NCI-H2171 treated with DMSO at 0.1 percent for 48 hours (cell line): ENCODE data around the gene GPR152.
A peak's percentile ranks its signal among the peaks of the same experiment; 100 is the strongest.
"Not testable (repeated sequence)": the region's sequence is repeated elsewhere in the genome, so short reads cannot be mapped to it uniquely, and the experiment has no call there.

Experiments
- DNase-seq: peaks from one replicate; lab custom pipeline; 2025; lab: John Stamatoyannopoulos, UW

GPR152 gene

DNA sequence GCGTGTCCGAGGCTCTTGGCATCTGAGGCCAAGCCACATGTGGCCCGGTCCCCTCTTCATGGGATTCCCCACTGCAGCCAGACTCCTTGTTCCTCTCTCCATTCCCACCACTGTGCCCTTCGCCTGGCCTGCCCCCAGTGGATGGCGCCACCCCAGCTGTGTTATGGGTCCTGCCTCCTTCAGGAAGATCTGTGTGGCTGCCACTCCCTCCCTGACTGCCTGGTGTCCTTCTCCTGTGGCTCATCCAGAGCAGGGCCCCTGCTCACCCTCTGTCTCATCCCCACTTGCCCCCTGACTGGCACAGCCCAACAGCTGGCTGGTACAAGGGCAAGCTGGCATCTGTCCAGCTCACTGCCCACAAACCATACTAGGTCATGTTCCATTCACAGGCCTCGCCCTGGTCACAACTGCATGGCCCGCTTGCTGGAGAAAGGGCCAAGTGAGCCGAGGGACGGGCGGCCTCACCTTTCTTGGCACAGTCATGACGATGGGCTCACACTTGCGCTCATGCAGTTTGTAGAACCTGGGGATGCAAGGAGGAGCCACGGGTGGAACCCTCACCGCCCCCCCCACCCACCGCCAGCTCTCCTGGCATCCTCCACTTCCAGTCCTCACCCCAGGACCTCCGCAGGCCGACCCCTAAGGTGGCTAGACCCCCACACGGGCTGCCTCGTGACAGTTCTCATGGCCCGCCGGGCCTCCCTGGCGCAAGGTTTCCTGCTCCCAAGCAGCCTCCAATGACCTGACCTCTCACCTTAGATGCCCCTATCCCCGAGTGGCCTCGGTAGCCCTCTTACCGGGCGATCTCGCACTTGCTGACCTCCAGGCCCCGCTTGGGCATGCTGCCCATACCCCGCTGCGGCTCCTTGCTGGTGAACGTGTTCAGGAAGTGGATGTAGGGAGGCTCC is 13.0 kb downstream of the GPR152 start:
- DNase-seq = no peak

- DNase-seq = no peak
These were observed 14.2 kb downstream of the GPR152 start for GRCh38 chr11:67438158-67438902.

GRCh38 chr11:67437809-67438157 is 14.7 kb downstream of the GPR152 start:
- no peak for DNase-seq

- DNase-seq = no peak
These were observed 15.3 kb downstream of the GPR152 start, which contains the start of gene PTPRCAP for GRCh38 chr11:67437082-67437808. TSS of gene PTPRCAP (minus strand) at chr11:67437682. CDS start at chr11:67437619, 63 bp downstream.

DNA sequence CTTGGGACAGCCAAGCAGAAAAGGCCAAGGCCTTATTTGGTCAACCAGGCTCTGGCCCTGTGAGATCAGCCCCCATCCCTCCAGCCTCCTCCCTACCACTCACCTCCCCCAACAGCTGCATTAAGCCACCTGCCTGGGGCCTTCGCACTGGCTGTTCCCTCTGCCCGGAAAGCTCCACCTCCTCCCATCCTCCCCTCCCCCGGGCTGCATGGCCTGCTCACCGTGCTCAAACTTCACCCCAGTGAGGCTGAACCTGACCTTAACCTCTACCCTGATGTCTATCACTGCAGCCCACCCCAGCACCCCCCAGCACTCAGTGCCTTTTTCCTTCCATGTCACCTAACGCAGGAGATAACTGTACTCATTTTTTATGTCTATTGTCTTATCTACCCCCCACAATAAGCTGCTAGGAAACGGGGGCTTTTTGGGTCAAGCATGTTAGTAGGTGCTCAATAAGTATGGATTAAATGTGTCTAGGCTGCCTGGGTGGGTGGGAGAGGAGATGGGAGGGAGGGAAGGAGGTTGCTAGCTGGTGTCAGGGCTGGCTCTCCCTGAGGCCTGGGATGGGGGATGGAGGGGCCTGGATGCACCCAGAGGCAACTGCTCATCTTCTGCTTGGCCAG is 16.0 kb downstream of the GPR152 start:
- DNase-seq = no peak

GRCh38 chr11:67435727-67436458 is 16.6 kb downstream of the GPR152 start:
- DNase-seq = no peak

- no peak for DNase-seq
These were observed 17.4 kb downstream of the GPR152 start for GRCh38 chr11:67435031-67435726.

GRCh38 chr11:67434395-67434881 is 18.1 kb downstream of the GPR152 start:
- DNase-seq = no peak

DNA sequence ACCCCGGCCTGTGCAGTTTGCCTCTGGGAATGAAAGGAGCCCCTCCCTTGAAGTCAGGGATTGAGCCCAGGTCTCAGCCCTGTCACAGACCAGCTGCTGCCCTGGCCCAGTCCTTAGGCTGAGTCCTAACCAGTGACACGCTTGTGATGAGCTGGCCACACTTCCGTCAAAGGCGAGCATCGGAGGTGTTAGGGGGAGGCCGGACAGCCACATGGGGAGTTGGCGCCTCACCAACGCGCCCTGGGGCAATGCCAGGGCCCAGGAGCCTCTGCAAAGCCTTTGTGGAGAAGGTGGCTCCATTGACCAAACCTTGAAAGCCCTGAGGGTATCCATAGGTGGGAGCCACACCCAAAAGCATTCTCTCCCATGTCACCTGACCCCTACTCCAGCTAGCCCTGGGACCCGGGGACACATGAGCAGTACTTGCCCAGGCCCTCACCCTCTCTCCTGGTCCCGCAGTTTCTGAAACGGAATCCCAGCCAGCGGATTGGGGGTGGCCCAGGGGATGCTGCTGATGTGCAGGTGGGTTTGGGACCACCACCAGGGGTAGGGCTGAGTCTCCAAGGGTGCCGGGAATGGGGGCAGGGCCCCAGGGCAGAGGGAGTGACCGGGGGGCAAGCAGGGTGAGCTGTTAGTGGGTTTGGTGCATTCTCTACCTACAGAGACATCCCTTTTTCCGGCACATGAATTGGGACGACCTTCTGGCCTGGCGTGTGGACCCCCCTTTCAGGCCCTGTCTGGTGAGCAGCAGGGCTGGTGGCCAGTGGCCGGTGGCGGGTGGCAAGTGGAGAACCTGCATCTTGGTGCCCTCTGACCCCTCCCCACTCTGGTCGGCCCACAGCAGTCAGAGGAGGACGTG is 18.8 kb downstream of the GPR152 start:
- DNase-seq = no peak

- DNase-seq = no peak
These were observed 19.7 kb downstream of the GPR152 start for GRCh38 chr11:67432655-67433349.

- no peak for DNase-seq
These were observed 20.9 kb downstream of the GPR152 start for GRCh38 chr11:67431346-67432249.

DNA sequence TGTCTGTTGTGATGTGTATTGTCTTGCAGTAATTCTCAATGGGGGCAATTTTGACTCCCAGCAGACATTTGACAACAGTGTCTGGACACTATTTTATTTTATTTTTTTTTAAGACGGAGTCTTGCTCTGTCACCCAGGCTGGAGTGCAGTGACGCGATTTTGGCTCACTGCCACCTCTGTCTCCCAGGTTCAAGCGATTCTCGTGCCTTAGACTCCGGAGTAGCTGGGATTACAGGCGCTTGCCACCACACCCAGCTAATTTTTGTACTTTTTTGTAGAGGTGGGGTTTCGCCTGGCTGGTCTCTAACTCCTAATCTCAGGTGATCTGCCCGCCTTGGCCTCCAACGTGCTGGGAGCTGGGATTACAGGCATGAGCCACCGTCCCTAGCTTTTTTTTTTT is 22.8 kb downstream of the GPR152 start:
- no peak for DNase-seq

- no peak for DNase-seq
These were observed 23.4 kb downstream of the GPR152 start for GRCh38 chr11:67429038-67429668.

DNA sequence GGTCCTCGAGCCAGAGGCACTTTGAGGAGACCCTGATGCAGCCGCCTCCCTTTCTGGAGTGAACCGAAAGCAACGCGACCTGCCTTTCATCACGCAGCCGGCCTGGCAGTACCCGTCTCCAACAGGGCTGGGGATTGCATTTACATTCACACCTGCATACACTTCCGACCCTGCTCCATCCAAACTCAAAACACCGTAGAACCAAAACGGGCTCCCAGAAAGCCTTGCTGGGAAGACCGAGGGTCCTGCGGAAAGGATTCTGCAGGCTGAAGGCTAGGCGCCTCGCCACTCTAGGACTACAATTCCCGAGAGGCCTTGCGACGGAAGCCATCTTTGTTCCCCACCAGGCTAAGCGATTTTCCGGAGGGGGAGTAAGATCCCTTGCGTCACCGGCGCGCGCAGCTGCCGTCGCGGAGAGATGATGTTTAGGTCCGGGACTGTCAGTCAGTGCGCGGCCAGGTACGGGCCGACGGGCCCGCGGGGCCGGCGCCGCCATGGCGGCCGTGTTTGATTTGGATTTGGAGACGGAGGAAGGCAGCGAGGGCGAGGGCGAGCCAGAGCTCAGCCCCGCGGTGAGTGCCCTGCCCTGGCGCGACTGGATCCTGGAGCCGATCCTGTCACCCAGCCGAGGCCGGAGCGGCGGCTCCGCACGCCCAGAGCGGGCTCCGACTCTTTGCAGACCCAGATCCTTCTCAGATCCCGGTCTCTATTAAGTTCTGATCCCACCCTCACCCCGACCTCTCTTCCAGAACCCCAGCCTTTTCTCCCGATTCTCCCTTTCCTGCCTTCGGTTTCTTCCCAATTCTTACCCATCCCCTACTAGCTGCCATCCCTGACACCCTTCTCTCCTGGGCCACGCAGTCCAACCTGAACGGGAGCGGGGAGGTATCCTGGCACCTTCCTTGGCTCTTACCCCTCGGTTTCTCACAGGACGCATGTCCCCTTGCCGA is 24.2 kb downstream of the GPR152 start, which contains the start of gene RPS6KB2:
TSS of gene RPS6KB2 (plus strand) at position 443 of the 950 bp plus-strand sequence. CDS start at position 495, 52 bp downstream.
- DNase-seq = peak; percentile 96

GRCh38 chr11:67427364-67427859 is 25.1 kb downstream of the GPR152 start:
- not testable (repeated sequence) for DNase-seq
